HG03520 (cell line): Measurements from ENCODE around the gene KNTC1.
"Not testable (repeated sequence)": the region's sequence is repeated elsewhere in the genome, so short reads cannot be mapped to it uniquely, and the experiment has no call there.

ENCODE experiments used
- ATAC-seq: cut with Tn5 transposase; IDR thresholded peaks from one replicate; pipeline ENCODE4 v1.9.1; 2021; ENCODE audit warnings: mild to moderate bottlenecking, moderate library complexity; ENCODE audit not compliant: unreplicated experiment

The KNTC1 gene

GRCh38 chr12:122643207-122643805, 116.3 kb downstream of the KNTC1 start:
- no peak for ATAC-seq

DNA sequence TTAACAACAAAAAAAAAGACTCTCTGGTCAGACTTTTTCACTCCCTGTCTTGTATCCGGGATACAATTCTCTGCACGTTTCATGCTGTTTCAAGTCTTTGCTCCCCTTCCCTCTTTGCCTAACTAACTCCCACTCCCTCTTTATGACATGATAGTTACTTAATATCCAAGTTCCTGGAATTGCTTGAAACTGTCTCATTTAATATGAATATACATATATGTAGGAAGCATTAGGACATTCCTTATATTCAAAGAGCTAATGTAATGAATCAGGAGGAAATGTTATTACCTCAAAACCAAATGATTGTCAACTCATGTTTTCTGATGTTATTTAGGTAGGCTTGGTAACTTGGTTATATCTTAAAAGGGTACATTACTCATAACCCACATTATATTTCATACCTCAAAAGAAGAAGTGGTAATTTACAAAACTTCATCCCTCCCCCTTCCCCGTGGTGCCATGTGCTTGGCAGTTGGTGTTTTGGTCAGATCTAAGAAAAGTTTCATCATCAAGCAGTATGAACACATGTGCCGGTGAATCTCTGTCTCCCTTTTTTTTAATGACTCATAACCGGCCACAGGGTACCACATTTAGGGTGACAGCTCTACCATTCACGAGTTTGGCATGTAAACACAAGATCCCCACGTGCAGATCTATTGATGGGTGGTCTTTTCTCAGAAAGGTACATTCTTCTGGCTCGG, 119.6 kb downstream of the KNTC1 start:
- peak; percentile 83 for ATAC-seq

DNA sequence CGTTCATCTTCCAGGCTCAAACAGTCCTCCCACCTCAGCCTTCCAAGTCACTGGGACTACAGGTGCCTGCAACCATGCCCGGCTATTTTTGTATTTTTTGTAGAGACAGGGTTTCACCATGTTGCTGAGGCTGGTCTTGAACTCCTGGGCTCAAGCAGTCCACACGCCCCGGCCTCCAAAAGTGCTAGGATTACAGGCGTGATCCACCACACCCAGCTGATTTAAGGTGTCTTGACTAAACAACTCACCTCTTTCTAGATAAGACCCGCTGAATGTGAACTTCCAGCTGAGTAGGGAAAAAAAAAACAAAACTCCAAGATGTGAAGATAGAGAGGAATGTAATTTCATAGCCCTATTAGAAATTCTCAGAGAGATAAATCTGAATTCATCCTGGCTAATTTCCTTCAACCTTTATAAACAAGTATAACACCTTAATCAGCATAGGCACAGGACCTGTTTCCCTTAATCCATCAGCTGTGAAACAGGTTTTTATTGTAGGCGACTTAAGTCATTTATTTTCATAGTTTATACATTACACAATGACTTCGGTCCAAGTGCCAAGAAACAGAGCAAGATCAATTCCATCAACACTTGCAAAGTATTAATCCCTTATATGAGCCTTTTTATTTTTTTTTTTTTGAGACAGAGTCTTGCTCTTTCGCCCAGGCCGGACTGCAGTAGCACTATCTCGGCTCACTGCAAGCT, 124.6 kb downstream of the KNTC1 start:
- ATAC-seq: no peak

GRCh38 chr12:122653291-122653690, 126.2 kb downstream of the KNTC1 start:
- ATAC-seq: not testable (repeated sequence)

DNA sequence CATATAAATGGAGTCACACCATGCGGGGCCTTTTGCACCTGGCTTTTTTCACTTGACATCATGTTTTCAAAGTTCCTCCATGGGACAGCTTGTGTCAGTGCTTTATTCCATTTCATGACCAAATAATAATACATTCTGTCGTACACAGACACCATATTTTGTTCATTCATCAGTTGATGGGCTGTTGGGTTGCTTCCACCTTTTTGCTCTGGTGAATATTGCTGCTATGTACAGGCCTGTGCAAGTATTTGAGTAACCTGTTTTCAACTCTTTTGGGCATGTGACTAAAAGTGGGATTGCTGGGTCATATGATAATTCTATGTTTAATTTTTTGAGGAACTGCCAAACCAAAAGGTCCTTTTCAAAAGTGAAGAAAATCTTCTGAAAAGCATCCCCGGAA, 129.2 kb downstream of the KNTC1 start:
- no peak for ATAC-seq

DNA sequence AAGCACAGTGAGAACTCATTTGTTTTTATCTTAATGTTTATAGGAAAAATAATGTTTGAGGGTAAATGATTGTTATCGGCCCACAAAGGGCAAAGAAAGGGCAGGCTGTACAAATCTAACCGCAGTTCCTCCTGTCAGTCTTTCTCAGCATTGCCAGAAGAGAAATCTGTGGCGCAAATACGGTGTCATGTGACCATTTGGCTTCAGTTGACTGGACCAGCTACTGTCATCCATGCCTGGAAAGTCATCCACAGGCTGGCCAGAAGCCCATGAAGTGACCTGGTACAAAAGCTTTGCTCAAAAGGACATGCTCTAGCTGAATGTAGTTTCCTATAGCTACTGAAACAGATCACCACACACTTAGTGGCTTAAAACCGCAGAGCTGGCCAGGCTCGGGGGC, 132.5 kb downstream of the KNTC1 start:
- no peak for ATAC-seq

GRCh38 chr12:122661246-122661645, 134.2 kb downstream of the KNTC1 start:
- ATAC-seq: no peak

GRCh38 chr12:122661938-122662337, 134.9 kb downstream of the KNTC1 start:
- ATAC-seq: no peak

DNA sequence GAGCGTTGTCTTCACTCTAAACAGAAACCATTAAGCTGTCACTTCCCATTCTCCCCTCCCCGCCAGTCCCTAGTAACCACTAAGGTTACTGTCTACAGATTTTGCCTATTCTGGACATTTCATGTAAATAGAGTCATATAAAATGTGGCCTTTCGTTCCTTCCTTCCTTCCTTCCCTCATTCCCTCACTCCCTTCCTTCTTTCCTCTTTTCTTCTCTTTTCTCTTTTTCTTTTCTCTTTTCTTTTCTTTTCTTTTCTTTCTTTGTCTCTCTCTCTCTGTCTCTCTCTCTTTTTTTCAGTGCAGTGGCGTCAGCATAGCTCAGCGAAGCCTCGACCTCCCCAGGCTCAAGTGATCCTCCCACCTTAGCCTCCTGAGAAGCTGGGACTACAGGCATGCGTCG, 138.3 kb downstream of the KNTC1 start:
- ATAC-seq: no peak

- no peak for ATAC-seq
Measured at GRCh38 chr12:122665759-122666158, 138.7 kb downstream of the KNTC1 start.

DNA sequence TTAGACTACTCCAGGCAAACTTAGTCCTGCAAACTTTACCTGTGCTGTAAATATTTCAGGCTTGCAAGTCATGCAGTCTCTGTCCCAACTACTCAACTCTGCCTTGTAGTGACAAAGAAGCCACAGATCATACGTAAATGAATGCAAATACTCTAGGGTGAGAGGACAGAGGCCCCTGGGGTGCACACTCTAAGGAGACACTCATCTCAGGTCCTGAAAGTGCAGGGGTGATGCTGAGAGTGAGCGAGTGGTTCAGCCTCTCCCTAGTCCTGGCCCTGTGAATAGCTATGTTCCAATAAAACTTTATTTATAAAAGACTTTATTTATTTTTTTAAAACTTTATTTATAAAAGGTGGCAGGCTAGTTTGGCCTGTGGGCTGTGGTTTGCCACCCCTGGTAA, 141.2 kb downstream of the KNTC1 start:
- no peak for ATAC-seq

- no peak for ATAC-seq
Measured at GRCh38 chr12:122669397-122670070, 142.5 kb downstream of the KNTC1 start.

- ATAC-seq: no peak
Measured at GRCh38 chr12:122672515-122672914, 145.5 kb downstream of the KNTC1 start.
